GM12892 (cell line): ENCODE measurements around the gene STAMBPL1. TPM values are rescaled to one million over a fixed set of nuclear protein-coding genes. Genes with fewer than 3 reads are reported as not detected.
A peak's percentile ranks its signal among the peaks of the same experiment; 100 is the strongest.
"Not testable (repeated sequence)": the region's sequence is repeated elsewhere in the genome, so short reads cannot be mapped to it uniquely, and the experiment has no call there.

Experiments
- DNase-seq: peaks from one replicate; pipeline ENCODE4 v3.0.0; 2011; ENCODE audit not compliant: insufficient read length
- FAIRE-seq: peaks from 2 replicates; lab custom pipeline; 2011; peaks lifted over from hg19 to GRCh38; lab: Jason Lieb, UNC
- POLR2A ChIP-seq: IDR thresholded peaks from 2 replicates; pipeline ENCODE4 v1.6.1; 2011; ENCODE audit warnings: low read depth, low read length, control low read depth
- POLR2AphosphoS5 ChIP-seq: IDR thresholded peaks from 2 replicates; pipeline ENCODE4 v1.6.1; 2011; ENCODE audit warnings: low read depth, low read length, control low read depth
- TAF1 ChIP-seq: IDR thresholded peaks from 2 replicates; pipeline ENCODE4 v1.6.1; 2011; ENCODE audit warnings: low read depth, mild to moderate bottlenecking, control low read depth, low read length, borderline replicate concordance
- polyA plus RNA-seq: library from polyadenylated mRNA; unstranded; fragments of >200 nt; gene quantifications from one replicate; pipeline ENCODE4 v1.2.1, GENCODE V29; 2012; ENCODE audit warnings: missing spikeins, inconsistent platforms; ENCODE audit not compliant: missing spikeins

The STAMBPL1 gene
- polyA plus RNA-seq, result 23.1 TPM

DNA sequence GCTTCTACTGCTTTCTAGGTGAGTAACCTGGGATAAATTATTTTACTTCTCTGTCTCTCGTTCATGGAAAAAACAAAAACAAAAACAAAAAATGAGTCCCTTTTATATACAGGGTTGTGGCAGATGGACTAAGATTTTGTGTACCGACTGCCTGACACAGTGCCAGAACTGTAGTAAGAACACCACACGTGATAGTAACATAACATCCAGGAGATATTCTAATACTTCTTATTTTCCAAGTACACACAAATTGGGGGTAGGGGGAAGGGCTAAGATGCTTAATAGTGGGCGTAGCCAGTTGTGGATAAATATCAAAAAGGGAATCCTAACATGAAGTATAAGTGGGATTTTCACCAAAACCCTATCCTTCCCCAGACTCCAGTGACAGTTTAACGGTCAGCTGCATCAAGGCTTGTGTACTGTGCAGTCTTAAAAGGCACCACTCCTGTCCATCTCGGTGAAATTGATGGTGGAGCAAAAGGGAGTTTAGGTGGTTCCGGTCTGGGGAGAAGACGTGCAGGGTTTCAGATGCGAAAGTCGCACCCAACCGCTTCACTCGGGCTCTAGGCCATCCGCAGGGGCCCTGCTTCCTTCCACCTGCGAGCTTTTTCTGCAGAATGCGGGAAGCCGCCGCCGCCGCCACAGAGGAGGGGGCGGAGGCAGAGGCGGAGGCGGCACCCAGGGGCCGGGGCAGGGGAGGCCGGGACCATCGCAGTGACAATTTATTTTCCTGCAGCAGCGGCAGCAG lies at the start of gene STAMBPL1:
Gene STAMBPL1, plus strand, starts transcription at position 712 of the 748 bp plus-strand sequence. CDS start 21,464 bp downstream, outside the sequence.
- DNase-seq (no peak), FAIRE-seq (no peak)
- TF ChIP-seq TAF1 (0 out of 2 replicates have a peak, but pooled peaks have one; percentile 25), POLR2A (no peak), POLR2AphosphoS5 (no peak)

GRCh38 chr10:88830643-88831268 lies 49.3 kb upstream of the STAMBPL1 start:
- FAIRE-seq, result no peak
- TF ChIP-seq POLR2A (no peak), POLR2AphosphoS5 (no peak), TAF1 (no peak)

GRCh38 chr10:88831709-88832108 lies 48.3 kb upstream of the STAMBPL1 start:
- no peak for TF ChIP-seq POLR2A
- TF ChIP-seq POLR2AphosphoS5, result no peak
- no peak for TF ChIP-seq TAF1
- FAIRE-seq (no peak), DNase-seq (no peak)

More at GRCh38 chr10:88830643-88831268, 49.3 kb upstream of the STAMBPL1 start:
- no peak for DNase-seq

- TF ChIP-seq TAF1, result no peak
- no peak for TF ChIP-seq POLR2A
- TF ChIP-seq POLR2AphosphoS5, result no peak
- DNase-seq (no peak), FAIRE-seq (no peak)
Measured at GRCh38 chr10:88832376-88832775, 47.7 kb upstream of the STAMBPL1 start.

DNA sequence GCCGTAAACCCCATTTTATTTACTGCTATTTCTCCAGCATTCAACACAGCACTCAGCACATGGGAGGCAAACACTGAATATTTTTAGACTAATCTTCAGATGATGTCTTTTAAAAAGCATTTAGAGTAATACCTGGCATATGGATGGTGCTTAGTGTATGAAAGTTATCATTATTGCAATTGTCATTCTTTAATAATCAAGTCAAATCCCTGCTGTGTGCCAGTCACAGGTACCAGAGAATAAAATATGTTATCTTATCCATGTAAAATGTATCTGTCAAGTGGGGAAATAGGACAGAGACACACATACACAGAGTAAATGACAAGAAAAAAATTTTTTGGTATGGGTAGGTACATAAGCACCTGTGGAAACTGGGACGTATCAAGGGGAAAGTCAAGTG lies 46.9 kb upstream of the STAMBPL1 start:
- TF ChIP-seq TAF1 (no peak), POLR2A (no peak), POLR2AphosphoS5 (no peak)
- DNase-seq, result no peak
- no peak for FAIRE-seq

GRCh38 chr10:88833723-88834122 lies 46.3 kb upstream of the STAMBPL1 start:
- peak; percentile 67 for FAIRE-seq
- TF ChIP-seq POLR2A (no peak), POLR2AphosphoS5 (no peak), TAF1 (no peak)
- no peak for DNase-seq

- FAIRE-seq (peak; percentile 97), DNase-seq (peak; percentile 9)
- TF ChIP-seq TAF1 (no peak), POLR2A (no peak), POLR2AphosphoS5 (no peak)
Measured at GRCh38 chr10:88835096-88835909, 44.7 kb upstream of the STAMBPL1 start.

DNA sequence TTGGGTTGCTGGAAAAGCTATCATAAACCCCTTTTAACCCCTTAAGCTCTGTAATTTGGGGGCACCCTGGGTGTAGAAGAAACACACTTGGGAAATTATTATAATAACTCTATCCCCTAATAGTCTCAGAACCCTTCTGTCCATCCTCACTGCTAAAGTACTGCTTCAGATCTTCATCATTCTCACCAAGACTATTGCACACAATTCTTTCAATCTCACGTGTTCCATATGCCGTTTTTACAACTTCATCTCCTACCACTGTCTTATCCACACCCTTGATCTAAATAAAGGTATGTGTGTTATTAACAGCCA lies 44.2 kb upstream of the STAMBPL1 start:
- FAIRE-seq (no peak), DNase-seq (no peak)
- TF ChIP-seq POLR2A (no peak), POLR2AphosphoS5 (no peak), TAF1 (no peak)

DNA sequence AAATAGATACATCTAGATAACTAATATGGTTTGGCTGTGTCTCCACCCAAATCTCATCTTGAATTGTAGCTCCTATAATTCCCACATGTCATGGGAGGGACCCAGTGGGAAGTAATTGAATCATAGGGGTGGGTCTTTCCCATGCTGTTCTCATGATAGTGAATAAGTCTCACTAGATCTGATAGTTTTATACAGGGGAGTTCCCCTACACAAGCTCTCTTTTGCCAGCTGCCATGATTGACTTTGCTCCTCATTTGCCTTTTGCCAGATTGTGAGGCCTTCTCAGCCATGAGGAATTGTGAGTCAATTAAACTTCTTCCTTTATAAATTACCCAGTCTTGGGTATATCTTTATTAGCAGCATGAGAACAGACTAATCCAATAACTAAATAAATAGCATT lies 42.4 kb upstream of the STAMBPL1 start:
- peak; percentile 65 for FAIRE-seq
- not testable (repeated sequence) for DNase-seq

DNA sequence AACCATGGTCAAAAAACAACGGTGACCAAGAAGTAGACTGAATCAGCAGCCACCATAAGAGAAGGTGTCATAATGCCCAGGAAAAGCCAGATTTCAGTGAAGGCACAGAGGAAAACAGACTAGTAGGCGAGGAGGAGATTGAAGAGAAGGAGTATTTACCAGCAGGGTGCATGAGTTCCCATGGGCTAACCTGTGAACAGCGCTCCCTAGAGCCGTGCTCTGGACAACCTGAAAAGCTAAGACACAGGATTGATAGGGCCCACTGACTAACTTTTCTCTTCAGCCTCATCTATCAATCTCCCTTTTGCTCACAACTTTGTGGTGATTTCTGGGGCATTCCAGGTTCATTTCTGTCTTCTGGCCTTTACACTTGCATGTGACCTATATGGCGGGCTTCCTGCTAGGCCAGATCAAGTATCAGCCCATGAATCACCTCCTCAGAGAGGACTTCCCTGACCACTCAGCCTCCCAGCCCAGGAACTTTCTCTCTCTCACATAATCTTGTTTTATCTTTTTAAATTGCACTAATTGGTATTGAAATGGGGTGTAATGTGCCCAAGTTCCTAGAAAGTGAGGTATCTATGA lies 41.2 kb upstream of the STAMBPL1 start:
- no peak for DNase-seq
- TF ChIP-seq TAF1, result no peak
- no peak for TF ChIP-seq POLR2A
- no peak for TF ChIP-seq POLR2AphosphoS5
- no peak for FAIRE-seq

DNA sequence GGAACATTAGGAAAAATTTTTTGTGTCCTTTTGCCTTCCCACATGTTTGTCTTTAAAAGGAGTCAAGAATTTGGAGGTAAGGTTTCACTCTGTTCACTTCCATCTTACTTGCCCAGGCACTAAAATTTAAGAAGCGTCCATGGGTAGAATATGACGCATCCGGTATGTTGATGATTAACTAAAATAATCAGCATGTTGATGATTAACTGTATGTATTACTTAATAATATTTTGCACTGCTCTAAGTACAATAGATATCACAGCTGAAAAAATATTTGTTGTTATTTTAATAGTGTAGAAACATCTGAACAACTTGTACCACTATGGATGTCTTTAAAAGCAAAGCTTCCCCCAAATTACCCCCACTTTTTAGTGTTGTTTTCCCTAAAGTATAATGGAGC lies 39.9 kb upstream of the STAMBPL1 start:
- DNase-seq, result no peak
- TF ChIP-seq POLR2A (no peak), POLR2AphosphoS5 (no peak)
- no peak for FAIRE-seq

GRCh38 chr10:88840881-88841280 lies 39.2 kb upstream of the STAMBPL1 start:
- TF ChIP-seq POLR2A, result no peak
- TF ChIP-seq POLR2AphosphoS5, result no peak
- TF ChIP-seq TAF1, result no peak
- FAIRE-seq, result no peak
- DNase-seq, result no peak
